GM21723 (cell line): ENCODE results near the gene PNPLA5.

Experiments
- ATAC-seq: cut with Tn5 transposase; IDR thresholded peaks from one replicate; pipeline ENCODE4 v1.9.1; 2021; ENCODE audit warnings: mild to moderate bottlenecking, moderate library complexity; ENCODE audit not compliant: unreplicated experiment

PNPLA5 gene

DNA sequence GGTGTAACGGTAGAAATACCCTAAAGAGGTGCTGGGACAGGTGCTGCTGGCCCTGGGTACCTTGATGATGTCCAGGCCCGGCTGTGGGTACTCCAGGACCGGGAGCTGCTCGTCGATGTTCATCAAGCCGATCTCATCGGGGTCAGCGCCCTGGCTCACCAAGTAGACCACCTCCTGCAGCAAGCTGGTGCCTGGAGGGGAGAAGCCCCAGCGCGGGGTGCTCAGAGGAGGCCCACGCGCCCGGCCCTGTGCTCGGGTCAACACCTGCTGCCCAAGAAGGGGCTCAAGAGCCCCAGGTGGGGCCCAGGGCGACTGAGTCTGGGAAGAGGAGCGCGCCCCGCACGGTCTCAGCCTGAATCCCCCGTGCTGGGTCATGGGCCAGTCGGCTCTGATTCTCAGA lies 50.1 kb downstream of the PNPLA5 start:
- ATAC-seq, result no peak

- no peak for ATAC-seq
Observed at GRCh38 chr22:43840851-43841250, 51.0 kb downstream of the PNPLA5 start.

- no peak for ATAC-seq
Observed at GRCh38 chr22:43840431-43840830, 51.4 kb downstream of the PNPLA5 start.

DNA sequence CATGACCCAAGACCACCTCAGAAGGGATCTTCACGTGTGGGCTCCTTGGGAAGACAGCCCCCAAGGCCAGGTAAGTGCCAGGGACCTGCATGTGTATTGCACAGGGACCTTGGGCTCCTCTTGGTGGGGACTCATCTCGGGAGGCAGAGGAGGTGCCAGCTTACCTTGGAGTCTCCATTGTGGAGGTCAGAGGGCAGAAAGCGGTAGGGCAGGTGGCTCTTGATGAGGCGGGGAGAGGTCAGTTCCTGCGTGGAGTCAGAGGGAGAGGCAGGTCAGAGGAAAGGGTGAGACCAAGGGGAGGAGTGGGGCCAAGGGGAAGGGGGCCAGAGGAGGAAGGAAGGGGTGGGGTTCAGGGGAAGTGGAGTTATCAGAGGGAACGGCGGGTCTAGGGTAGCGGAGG lies 52.0 kb downstream of the PNPLA5 start:
- ATAC-seq, result no peak

- ATAC-seq, result no peak
Observed at GRCh38 chr22:43838571-43839307, 53.1 kb downstream of the PNPLA5 start.

DNA sequence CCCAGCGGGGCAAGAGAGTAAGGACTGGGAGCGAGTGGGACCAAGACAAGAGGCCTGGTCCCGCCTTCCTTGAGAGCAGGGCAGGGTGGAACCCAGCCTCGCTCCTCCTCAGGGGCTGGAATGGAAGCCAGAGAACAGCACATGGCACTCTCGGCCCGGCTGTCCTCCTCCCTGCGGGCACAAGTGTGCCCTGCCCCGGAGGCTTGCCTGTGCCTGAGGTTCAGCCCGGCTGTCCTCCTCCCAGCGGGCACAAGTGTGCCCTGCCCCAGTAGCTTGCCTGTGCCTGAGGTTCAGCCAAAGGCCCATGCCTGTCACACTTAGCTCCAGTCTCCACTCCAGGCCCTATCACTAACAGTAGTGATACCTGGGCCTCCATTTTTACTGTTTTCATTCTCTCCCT lies 53.7 kb downstream of the PNPLA5 start:
- no peak for ATAC-seq

- ATAC-seq, result no peak
Observed at GRCh38 chr22:43837666-43838065, 54.1 kb downstream of the PNPLA5 start.

GRCh38 chr22:43835736-43836135 lies 56.1 kb downstream of the PNPLA5 start:
- no peak for ATAC-seq

GRCh38 chr22:43835166-43835565 lies 56.6 kb downstream of the PNPLA5 start:
- no peak for ATAC-seq

DNA sequence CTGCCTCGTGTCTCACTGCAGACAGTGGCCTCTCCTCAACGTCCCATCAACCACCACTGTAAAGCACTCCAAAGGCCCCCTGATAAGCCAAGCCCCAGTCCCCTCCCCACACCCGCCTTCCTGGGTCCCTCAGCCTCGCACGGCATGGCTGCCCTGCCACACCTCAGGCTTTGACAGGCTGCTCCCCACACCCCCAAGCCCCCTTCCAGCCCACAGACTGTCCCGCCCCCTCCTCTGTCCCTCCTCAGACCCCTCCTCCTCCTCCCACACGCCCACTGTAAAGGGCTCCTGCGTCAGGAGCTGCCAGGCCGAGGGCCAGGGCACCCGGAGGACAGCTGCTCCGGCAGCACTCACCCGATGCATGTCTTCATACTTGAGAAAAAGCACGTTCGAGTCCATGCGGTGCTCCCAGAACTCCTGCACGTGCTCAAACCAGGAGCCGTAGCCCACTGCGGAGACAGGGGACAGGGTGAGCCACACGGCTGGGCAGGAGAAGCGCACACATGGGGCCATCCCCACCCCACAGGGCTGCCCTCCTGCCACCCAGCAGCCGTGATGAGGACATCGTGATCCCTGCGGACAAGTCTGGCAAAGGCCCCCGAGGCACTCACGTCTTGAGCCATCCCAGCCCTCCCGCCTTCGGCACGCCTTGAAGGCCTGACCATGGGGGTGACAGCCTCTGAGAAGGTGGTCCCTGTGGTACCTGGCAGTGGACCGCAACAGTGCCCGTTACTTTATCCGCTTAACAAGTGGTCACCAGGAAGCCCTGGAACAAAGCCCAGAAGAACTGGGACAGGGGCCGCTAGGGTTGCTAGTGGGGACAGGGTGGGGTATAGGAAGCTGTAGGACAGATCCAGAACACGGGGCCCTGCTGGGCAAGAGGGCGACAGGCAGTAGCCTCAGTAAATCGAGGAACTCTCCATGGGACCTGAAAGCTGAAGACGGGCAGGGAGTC lies 58.2 kb downstream of the PNPLA5 start:
- no peak for ATAC-seq

- ATAC-seq, result no peak
Observed at GRCh38 chr22:43832393-43833265, 59.2 kb downstream of the PNPLA5 start.

DNA sequence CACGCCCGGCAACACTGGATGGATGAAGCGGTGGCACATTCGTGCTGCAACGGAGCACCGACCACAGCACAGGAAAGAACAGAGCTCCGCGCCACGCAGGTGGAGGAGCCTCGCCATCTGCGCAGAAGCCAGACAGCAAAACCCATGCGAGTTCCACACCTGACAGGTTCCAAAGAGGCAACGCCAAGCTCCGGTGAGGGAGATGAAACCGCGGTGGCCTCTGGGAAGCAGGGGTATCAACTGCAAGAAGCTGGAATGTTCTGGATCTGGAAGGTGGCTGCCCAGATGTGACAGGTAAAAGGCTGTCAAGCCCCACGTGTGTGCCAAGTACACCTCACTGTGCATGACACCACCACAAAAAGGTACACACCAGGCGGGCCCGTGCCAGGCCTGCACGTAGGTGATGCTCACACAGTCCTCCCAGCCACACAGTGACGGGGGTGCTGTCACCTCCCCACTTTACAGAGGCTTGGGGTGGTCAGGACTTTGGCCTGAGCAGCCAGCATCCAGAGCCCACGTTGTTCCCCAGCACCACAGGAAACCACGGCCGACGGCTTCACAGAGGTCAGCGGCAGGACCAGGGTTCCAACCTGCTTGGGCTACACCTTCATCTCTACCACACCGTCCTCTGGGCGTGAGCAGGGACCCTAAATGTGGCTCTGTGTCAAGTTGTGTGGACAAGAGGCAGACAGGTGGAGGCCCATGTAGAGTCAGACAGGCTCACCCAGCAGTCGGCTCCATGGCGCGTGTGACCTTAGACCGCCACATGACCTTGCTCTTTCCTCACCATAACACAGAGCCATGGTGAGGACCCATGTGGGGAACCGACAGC lies 60.0 kb downstream of the PNPLA5 start:
- no peak for ATAC-seq

DNA sequence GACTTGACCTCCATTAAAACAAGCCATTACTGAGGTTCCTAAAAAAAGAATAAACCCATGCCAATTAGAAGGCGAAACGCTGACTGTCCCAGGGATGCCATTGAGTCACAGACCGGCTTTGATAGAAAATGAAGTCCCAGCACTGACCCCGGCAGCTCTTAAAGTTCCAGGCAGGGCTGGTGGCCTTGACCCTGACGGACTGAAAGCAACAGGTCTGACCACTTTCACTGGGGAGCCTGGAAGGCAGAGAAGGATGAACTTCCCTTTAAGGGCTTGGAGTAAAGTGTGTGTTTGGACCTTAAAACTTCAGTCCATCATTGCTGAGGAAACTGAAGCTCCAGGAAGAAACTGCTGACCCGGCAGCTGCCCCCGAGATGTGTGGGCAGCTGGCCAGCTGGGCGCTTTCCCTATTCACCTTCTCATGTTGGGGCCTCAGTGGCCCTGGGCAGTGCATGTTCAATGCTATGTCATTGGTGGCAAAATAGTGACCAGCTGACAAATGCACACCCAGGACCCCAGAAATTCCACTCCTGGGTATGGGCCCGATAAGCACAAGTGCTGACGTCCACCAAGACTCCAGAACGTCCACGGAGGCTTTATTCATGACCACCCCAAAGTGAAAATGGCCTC lies 60.8 kb downstream of the PNPLA5 start:
- ATAC-seq, result no peak

DNA sequence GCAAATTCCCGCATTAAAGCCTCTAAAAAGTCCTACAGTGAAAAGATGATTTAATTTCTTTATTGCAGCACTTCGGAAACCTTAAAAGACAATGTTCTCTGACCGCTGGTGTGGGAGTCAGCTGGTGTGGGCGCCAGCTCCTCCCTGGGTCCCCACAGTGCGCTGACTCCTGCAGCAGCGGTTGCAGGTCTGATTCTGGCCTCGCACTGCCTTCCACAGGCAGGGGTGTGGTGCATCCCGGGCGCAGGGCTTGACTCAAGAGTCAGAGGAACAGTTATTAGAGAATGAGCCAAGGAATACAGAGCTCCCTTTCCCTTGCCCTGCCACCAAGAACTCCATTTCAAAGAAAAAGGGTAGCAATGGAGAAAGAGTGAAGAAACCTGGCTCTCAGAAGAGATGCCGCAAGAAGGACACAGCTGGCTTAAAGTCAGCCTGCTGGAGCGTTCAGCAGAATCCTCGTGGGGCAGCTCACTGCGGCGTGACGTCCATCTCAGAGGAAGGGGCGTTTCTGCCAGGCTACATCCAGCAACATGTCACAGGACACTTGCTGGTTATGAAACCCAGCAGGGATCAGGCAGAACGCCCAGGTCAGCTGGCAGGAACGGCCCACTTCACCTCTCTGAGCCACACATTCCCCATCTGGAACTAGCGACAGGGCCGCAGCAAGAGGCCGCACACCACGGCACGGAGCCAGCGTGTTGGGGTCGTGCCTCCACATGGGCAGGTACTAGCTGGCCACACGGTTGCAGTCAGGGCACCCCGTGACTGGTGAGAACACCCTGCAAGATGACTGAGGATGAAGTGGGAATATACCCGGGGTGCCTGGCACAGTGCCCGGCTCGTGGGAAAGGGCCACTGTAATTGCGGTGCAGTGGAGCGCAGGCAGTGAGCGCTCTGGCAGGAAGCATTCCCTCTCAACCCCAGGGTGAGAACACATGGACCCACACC lies 61.6 kb downstream of the PNPLA5 start:
- no peak for ATAC-seq
